GM12873 (cell line): Measurements from ENCODE around the gene EMP2.

ENCODE experiments used
- CTCF ChIP-seq: IDR thresholded peaks from 2 replicates; pipeline ENCODE4 v1.5.1; 2012; ENCODE audit warnings: low read depth, mild to moderate bottlenecking, moderate library complexity, low read length, control low read depth; ENCODE audit not compliant: insufficient read depth; ENCODE audit errors: missing control alignments

The EMP2 gene

GRCh38 chr16:10531582-10531981, 48.8 kb downstream of the EMP2 start:
- no peak for TF ChIP-seq CTCF

DNA sequence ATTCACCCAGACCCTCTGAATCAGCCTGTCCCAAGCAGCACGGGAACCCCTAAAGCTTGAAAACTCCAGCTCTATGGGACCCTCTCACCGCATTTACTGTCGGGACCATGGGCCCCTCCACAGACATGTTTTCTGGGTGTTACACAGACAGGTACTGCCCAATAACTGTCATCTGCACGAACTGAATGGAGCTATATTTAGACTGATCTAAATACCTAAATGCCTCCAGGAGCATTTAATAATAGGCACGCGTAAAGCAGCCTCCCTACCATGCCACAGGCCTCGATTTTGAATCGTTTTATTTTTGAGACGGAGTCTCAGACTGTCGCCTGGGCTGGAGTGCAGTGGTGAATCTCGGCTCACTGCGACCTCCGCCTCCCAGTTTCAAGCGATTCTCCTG, 49.7 kb downstream of the EMP2 start:
- no peak for TF ChIP-seq CTCF

DNA sequence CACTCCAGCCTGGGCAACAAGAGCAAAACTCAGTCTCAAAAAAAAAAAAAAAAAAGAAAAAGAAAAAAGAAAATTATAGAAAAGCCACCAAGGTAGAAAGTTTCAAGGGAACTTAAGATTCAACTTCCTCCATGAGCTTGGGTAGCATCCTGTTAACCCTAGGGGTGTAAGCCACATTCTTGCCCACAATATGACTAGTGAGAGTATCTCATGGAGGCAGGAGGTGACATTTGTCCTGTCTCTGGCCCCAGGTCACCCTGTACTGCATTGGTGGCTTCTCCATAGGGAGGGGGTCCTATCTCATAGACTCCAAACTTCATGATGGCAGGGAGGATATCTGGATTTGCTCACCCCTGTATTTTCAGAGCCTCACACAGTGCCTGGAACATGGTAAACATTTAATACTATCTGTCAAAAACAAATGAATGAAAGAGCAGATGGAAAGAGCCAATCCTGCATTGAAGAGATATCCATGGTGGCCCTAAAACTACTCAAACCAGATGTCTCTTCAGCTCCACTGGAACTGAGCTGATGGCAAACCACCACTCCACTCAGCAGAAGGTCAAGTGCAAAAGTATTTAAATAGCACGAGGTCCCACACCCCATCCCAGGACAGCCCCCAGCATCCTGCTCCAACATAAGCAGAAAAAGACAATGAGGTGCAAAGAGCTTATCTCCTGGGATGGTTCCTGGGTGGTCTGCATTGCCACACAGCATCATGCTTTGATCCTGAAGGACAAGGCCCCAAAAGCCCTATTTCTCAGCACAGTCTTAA, 50.3 kb downstream of the EMP2 start:
- TF ChIP-seq CTCF = no peak

DNA sequence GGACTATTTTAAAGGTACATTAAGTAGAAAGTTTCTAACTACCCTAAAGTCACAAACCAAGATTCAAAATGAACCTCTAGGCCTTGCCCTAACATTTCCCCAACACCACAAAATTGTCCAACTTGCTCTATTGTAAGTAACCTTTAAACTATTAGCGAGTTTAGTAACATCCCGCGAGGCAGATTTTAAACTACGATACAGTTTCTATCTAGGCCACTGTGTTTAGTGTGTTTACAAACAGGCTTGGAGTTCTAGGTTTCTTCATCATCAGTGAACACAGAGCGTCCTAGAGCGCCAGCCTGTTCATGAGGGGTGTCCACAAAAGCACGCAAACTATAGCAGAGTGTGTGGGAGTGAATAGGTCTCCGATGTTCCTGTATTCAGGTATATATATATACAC, 51.8 kb downstream of the EMP2 start:
- TF ChIP-seq CTCF = no peak

GRCh38 chr16:10526962-10527361, 53.4 kb downstream of the EMP2 start:
- TF ChIP-seq CTCF = no peak

GRCh38 chr16:10525214-10525825, 55.1 kb downstream of the EMP2 start:
- no peak for TF ChIP-seq CTCF

DNA sequence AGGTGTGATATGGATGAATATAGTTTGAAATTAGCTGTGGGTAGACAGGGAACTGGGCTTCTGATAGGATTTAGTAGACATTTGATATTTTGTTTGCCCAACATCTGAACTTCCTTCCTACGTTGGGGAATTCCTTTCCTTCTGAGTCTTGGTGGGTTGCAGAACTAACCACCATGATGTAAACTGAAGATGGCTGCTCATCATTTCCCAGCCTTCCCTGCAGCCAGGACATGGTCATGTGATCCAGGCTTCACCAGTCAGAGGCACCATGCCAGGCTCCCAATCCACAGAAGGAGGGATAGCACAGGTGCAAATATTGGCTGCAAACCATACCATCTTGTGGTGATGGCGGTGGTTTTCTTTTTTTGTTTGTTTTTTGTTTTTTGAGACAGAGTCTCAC, 57.4 kb downstream of the EMP2 start:
- TF ChIP-seq CTCF = no peak
